NCI-H510A (cell line): ENCODE data around the gene RAN.
"Not testable (repeated sequence)": the region's sequence is repeated elsewhere in the genome, so short reads cannot be mapped to it uniquely, and the experiment has no call there.

Source experiments
- DNase-seq: peaks from one replicate; lab custom pipeline; 2025; lab: John Stamatoyannopoulos, UW

The RAN gene

DNA sequence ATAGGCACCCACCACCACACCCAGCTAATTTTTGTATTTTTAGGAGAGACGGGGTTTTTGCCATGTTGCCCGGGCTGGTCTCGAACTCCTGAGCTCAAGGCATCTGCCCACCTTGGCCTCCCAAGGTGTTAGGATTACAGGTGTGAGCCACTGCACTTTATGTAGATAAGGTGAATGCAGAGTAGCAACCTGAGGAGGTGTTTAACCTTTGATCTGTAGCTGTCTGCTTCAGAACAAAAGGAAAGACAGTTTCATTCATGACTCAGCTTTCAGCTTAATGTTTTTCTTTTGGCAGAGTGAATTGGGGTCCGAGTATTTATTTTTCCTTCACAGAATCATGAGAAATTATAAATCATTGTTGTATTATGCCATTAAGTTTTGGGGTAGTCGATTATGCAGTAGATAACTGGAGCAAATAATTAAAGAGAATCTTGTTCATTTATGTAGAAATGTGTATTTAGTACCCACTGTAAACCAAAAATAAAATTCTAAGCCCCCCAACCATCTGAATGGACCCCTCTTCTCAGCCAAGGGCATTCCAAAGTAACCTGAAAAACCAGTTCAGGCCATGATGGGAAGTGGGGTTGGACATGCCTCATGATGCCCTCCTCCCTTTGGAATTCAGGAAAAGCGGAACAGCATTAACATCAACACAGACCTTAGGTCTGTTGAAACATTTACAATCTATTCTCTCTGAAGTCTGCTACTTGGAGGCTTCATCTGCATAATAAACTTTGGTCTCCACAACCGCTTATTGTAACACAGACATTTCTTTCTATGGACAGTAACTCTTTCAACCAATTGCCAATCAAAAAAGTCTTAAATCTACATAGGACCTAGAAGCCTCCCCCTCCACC lies 22.1 kb upstream of the RAN start:
- DNase-seq = no peak

DNA sequence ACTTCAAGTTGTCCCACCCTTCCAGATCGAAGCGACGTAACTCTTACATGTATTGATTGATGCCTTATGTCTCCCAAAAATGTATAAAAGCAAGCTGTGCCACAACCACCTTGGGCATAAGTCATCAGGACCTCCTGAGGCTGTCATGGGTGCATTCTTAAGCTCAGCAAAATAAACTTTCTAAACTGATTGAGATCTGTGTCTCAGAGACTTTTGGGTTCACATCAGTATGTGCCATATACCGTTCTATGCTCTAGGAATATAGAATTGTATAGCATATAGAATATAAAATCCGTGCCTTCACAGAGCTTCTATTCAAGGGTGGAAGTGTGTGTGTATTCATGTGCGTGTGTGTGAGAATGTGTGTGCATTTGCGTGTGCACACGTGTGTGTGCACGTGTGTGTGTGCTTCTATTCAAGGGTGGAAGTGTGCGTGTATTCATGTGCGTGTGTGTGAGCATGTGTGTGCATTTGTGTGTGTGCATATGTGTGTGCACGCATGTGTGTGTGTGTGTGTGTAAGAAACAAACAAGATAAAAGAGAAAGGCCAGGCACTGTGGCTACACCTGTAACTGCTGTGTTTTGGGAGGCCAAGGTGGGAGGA lies 21.3 kb upstream of the RAN start:
- DNase-seq = no peak

DNA sequence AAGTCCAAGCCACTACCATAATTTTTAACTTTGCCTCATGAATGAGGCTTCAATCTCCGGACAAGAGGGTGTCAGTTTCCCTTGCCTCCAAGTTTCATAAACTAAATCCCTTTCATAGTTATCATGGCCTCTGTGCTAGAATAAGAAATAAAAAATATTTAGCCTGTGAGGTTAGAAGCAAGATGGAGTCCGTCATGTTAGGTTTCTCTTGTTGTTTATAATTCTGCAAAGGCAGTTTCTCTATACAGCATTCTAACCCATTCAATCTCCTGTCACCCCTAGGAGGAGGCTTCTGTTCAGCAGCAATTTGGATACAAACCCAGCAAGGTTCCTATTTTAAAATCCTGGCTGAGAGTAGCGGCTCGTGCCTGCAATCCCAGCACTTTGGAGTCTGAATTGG lies 15.8 kb upstream of the RAN start:
- DNase-seq = no peak

DNA sequence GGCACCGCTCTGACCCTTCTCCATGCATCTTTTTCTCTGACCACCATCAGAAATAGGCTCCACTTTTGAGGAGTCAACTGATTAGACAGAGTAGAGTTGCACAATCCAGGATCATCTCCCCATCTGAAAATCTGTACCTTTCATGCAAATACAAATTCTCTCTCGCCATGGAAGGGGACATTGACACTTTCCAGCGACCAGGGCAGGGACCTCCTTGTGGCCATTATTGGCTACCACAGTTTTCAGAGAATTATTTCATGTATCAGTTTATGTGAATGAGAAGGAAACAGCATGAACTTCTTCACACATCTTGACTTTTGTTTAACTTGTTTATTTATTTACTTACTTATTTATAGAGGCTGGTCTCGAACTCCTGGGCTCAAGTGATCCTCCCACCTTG lies 13.8 kb upstream of the RAN start:
- no peak for DNase-seq

DNA sequence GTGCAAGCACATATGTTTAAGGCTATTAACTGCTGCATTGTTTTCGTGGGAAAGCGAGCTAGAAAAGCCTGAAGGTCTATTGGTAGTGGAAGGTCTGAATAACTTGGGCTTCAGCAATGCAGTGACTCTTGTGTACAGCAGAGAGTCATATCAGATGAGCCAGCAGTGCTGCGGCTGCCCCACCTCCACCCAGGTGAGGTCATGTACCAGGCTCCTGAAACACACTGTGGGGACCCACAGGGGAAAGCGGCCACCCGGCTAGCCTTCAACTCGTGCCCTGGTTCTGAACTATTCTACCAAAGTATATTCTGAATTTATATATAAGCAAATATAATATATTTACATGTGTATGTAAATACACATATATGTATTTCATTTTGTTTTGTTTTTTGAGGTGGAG lies 12.7 kb upstream of the RAN start:
- no peak for DNase-seq

DNA sequence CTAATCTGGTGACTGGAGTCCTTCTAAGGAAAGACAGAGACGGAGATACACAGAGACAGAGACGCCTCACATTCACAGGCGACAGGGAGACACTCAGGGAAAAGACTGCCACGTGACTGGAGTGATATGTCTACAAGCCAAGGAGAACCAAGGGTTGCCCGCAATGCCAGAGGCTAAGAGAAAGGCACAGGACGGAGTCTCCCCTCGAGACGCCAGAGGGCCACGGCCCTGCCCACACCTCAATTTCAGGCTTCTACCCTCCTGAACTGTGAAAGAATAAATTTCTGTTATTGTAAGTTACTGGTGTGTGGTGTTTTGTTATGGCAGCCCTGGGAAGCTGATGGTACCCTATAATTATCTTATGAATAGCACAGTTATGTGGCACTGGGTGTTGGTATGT lies 11.6 kb upstream of the RAN start:
- DNase-seq = no peak

DNA sequence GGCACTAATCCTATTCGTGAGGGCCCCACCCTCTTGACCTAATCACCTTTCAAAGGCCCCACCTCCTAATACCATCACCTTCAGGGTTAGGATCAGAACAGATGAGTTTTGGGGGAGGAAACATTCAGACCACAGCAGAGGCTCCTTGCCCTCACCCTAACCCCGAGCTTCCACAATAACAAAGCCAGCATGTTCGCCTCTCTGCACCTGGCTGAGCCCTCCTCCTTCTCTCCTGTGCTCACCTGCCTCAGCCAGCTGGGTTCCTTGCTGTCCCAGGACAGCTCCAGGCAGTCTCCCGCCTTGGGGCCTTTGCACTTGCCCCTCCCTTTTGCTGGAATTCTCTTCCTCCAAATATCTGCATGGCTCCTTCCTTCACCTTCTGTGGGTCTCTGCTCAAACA lies 9.7 kb upstream of the RAN start:
- DNase-seq = no peak

DNA sequence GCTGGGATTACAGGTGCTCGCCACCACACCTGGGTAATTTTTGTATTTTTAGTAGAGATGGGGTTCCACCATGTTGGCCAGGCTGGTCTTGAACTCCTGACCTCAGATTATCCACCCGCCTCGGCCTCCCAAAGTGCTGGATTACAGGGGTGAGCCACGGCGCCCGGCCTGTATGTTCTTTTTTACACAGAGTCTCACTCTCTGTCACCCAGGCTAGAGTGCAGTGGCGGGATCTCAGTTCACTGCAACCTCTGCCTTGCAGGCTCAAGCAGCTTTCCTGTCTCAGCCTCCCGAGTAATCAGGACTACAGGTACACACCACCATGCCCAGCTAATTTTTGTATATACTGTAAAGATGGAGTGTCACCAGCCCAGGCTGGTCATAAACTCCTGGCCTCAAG lies 9.1 kb upstream of the RAN start:
- not testable (repeated sequence) for DNase-seq

DNA sequence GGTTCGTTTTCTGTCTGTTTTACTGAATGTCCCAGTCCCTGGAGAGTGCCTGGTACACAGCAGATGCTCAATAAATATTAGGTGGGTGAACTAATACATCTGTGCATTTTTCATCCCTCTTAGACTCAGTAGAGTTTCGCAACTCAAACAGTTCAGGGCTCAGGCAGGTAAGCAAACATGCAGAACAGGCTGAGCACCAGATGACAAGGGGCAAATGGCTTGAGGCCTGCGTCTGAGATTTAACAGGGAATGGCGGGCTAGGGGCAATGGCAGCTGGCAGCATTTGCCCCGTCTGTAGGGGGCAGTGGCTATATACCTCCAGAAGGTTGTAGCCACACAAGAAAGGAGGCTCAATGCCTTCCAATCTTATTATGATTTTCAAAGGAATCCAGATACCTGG lies 8.6 kb upstream of the RAN start:
- no peak for DNase-seq

DNA sequence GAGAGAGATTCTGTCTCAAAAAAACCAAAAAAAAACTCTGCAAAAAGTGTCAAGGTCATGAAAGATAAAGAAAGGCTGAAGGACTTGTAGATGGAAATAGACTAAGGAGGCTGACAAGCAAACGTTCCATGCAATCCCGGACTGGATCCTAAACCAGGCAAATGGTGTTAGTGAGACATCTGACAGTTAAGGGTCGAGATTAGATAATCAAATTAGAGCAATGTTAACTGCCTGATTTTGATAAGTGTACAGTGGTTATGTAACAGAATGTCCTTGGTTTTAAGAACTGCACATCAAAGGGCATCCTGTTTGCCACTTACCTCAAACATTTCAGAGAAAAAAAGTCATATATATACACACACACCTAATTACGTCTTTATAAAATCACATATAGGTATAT lies 3.5 kb upstream of the RAN start:
- DNase-seq = no peak

DNA sequence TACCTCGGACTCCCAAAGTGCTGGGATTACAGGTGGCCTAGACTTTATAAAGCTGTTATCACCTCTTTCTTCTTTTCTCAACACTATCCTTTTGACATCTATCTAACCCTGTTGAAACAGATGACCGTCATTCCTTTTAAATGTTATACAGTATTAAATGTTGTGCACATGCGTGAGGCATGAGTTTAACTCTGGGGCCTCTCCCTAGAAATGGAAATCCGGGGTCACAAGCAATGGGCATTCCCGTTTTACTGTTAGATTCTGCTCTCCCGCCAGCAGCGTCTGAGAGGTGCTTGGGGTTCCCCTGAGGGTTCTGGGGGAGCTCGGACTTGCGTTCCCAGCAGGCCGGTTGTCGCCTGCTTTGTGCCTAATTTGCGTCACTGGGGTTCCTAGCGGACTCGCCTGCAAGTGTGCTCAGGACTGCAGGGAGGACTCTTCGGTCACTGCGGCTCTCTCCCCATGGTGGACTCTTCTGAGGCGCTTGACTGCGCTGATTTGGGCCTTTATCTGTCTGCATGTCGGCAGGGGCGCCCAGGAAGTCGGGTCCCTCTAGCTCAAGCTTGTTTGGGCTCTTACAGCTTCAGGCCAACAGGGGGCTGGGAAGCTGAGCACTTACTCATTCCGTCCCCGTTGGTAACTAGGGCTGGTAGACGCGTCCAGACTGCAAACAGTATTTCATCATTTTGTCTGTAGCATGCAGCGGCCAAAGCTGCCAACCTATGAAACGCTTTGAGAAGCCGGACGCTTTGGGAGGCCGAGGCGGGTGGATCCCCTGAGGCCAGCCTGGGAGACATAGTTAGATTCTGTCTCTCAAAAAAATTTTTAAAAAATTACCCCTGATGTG lies 1.2 kb upstream of the RAN start:
- peak; percentile 80 for DNase-seq

DNA sequence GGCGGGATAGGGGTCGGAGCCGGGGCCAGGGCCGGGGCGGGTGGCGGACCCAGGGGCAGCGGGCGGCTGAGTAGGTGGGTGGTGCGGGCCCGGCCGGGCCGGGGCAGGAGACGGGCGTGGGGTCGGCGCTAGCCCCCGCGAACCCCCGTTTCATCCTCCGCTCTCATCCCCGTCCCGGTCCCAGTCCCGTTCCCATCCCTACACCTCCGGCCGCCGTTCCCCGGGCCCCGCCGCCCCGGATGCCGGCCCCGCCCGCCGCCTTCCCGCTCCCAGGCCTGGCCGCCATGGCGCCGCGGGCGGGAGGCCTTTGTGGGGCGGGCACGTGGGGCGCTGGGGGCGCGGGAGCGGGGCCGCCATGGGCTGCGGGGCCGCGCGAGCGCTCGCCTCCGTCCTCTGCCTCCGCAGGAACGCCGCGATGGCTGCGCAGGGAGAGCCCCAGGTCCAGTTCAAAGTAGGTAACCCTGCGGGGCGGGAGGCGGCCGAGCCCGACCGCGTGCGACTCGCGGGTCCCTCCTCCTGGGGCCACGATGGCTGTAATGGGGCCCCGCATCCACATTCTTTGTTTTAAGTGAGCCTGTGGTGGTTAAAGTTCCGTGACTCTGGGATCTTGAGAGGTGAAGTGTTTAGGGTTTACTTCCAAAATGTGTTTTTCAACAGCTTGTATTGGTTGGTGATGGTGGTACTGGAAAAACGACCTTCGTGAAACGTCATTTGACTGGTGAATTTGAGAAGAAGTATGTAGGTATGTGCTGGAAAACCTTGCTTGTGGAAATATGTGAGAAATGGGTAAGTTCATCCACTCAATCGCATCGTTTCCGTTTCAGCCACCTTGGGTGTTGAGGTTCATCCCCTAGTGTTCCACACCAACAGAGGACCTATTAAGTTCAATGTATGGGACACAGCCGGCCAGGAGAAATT lies 572 bp downstream of the RAN start:
- no peak for DNase-seq

DNA sequence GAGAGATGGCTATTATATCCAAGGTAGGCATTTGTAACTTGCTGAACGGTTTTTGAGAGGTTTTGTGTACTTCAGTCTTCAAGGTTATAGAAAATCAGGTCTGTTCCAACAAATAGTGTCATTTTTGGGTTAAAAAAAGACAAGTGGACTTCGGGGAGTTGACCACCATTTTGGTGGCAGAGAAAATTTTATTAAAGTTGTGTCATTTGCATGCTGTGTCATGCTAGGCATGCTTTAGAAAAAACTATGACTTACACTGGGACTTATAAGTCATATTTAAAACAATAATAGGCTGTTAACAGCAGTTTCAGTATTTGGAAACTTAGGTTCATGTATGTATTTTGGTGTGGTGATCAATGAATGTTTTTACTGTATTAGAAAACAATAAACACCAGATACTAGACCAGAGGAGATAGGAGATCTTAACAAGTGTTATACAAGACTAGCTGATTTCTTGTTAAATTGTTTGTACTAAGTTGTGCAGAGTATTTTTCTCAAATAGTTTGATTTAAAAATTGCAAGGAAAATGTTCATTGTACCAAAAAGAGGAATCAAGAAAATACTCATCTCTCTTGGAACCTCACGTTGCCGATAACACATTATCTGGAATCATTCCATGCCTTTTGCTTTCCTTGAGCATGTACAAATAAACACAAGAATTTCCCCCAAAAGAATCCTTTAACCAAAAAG lies 1.4 kb downstream of the RAN start:
- no peak for DNase-seq

DNA sequence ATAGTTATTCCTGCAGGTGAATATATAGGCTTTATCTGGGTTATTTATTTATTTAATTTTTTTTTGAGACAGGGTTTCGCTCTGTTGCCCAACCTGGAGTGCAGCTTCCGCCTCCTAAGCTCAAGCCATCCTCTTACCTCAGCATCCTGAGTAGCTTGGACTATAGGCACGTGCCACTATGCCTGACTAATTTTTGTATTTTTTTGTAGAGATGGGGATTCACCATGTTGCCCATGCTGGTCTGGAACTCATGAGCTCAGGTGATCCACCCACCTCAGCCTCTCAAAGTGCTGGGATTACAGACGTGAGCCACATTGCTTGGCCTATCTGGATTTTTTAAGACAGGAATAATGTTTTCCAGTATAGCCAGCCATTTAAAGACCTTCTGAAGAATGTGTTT lies 2.0 kb downstream of the RAN start:
- no peak for DNase-seq

DNA sequence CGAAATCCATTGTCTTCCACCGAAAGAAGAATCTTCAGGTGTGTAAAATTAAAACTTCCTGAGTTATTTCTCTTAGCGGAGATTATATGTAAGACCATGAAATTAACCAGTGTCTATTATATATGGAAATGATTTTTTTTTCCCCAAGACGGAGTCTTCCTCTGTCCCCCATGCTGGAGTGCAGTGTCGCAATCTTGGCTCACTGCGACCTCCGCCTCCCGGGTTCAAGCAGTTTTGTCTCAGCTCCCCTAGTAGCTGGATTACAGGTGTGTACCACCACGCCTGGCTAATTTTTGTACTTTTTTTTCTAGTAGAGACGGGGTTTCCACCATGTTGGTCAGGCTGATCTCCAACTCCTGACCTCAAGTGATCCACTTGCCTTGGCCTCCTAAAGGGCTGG lies 2.8 kb downstream of the RAN start:
- no peak for DNase-seq

DNA sequence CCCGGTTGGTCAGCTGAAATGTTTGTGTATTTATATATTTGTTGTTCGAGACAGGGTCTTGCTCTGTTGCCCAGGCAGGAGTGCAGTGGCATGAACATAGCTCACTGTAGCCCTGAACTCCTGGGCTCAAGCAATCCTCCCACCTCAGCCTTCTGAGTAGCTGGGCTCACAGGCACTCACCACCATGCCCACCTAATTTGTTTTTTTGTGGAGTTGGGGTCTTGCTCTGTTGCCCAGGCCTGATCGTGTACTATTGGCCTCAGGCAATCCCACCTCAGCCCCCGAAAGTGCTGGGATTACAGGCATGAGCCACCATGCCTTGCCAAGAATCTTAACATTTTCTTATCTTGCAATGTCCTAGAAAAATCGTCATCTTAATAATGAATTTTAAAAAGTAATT lies 3.3 kb downstream of the RAN start:
- DNase-seq = no peak

DNA sequence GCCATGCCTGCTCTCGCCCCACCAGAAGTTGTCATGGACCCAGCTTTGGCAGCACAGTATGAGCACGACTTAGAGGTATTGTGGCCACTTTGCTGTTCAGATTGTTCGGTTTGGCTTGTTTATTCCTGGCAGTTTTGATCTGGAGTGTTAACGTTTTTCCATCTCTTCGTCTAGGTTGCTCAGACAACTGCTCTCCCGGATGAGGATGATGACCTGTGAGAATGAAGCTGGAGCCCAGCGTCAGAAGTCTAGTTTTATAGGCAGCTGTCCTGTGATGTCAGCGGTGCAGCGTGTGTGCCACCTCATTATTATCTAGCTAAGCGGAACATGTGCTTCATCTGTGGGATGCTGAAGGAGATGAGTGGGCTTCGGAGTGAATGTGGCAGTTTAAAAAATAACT lies 3.8 kb downstream of the RAN start:
- DNase-seq = not testable (repeated sequence)

DNA sequence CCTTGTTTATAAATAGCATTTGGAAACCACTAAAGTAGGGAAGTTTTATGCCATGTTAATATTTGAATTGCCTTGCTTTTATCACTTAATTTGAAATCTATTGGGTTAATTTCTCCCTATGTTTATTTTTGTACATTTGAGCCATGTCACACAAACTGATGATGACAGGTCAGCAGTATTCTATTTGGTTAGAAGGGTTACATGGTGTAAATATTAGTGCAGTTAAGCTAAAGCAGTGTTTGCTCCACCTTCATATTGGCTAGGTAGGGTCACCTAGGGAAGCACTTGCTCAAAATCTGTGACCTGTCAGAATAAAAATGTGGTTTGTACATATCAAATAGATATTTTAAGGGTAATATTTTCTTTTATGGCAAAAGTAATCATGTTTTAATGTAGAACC lies 4.4 kb downstream of the RAN start:
- DNase-seq = no peak

DNA sequence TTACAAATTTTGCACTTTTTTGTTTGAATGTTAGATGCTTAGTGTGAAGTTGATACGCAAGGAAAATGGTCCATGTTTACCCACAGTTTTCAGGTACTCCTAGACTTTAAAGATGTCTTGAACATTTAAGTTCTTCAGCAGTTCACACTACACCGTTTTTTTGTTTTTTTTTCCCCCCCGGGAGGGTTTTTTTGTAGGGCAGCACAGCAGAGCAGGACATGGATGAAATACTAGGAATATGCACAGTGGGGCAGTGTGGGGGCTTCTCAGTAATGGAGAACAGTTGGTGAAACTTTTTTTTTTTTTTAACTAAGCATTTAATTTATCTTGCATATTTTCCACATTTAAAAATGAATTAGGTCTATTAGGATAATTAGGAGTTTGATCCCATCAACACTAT lies 4.9 kb downstream of the RAN start:
- DNase-seq = no peak

DNA sequence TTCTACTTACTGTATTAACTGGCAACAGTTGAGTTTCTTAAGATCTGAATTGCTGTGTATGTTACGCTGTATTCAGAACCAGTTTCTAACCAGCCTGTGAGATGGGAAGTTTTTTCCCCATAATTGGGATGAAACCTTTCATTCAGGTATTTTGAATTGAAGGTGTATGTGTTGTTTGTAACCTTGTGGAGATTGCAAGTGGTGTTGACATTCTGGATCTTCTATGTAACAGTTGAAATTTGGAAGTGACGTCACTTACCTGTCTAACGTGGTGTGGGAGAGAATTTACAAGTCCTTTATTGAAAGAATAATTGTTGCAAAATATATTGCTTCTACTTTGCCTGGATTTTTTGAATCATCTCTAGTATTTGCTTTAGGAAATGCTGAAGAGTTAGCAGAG lies 5.5 kb downstream of the RAN start:
- DNase-seq = no peak
